Measurements from ENCODE around the gene KCNT2.

KCNT2 gene

GRCh38 chr1:196557797-196558196 is 50.4 kb downstream of the KCNT2 start:
- DNase-seq (ENCODE audit: extremely low spot score), result no peak
- no peak for TF ChIP-seq BHLHE40 (IDR thresholded peaks at IDR 0.05; ENCODE audit: borderline replicate concordance)
- TF ChIP-seq SP1 (IDR thresholded peaks at IDR 0.05), result no peak
- TF ChIP-seq TARDBP (IDR thresholded peaks at IDR 0.05), result no peak
- TF ChIP-seq PKNOX1 (IDR thresholded peaks at IDR 0.05), result no peak
- no peak for TF ChIP-seq LEF1 (IDR thresholded peaks at IDR 0.05; ENCODE audit: borderline replicate concordance)
- no peak for TF ChIP-seq FOXK2 (IDR thresholded peaks at IDR 0.05)
- no peak for TF ChIP-seq ELF4 (IDR thresholded peaks at IDR 0.05)
- TF ChIP-seq HDGF (IDR thresholded peaks at IDR 0.05; ENCODE audit: borderline replicate concordance), result no peak
- TF ChIP-seq FOXA1 (IDR thresholded peaks at IDR 0.05), result no peak
- no peak for TF ChIP-seq ZNF384 (IDR thresholded peaks at IDR 0.05)
- no peak for TF ChIP-seq SUZ12 (IDR thresholded peaks at IDR 0.05)
- no peak for TF ChIP-seq FOXM1 (IDR thresholded peaks at IDR 0.05; ENCODE audit: borderline replicate concordance)
- TF ChIP-seq ARNT (IDR thresholded peaks at IDR 0.05), result no peak
- no peak for TF ChIP-seq CTBP1 (IDR thresholded peaks at IDR 0.05; ENCODE audit: borderline replicate concordance)
- TF ChIP-seq L3MBTL2 (conservative IDR thresholded peaks at IDR 0.05), result no peak
- no peak for TF ChIP-seq NFRKB (IDR thresholded peaks at IDR 0.05)
- ChIA-PET POLR2A (no interaction called here), CTCF (no interaction called here)

DNA sequence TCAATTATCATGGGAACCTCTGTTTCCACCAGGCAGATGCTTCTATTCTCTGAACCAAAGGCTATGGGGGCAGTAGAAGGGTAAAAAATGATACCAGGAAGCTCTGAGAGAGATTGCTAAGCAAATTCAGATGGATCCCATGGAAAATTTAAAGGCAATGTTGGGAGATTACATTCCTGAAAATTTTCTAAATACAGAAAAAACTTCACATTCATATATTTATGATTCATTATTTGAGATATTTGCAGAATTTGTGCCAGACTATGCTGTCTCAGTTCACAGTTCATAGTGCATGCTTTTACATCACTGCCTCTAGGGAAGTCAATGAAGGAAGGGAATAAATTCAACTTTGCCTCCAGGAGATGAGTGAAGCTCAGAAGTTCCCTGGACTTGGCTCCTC is 57.5 kb downstream of the KCNT2 start:
- DNase-seq (ENCODE audit: extremely low spot score), result no peak
- no peak for TF ChIP-seq NFRKB (IDR thresholded peaks at IDR 0.05)
- TF ChIP-seq FOXK2 (IDR thresholded peaks at IDR 0.05), result no peak
- TF ChIP-seq LEF1 (IDR thresholded peaks at IDR 0.05; ENCODE audit: borderline replicate concordance), result no peak
- TF ChIP-seq BHLHE40 (IDR thresholded peaks at IDR 0.05; ENCODE audit: borderline replicate concordance), result no peak
- no peak for TF ChIP-seq FOXM1 (IDR thresholded peaks at IDR 0.05; ENCODE audit: borderline replicate concordance)
- TF ChIP-seq ARNT (IDR thresholded peaks at IDR 0.05), result no peak
- TF ChIP-seq SP1 (IDR thresholded peaks at IDR 0.05), result no peak
- ChIA-PET POLR2A (no interaction called here), CTCF (no interaction called here)

DNA sequence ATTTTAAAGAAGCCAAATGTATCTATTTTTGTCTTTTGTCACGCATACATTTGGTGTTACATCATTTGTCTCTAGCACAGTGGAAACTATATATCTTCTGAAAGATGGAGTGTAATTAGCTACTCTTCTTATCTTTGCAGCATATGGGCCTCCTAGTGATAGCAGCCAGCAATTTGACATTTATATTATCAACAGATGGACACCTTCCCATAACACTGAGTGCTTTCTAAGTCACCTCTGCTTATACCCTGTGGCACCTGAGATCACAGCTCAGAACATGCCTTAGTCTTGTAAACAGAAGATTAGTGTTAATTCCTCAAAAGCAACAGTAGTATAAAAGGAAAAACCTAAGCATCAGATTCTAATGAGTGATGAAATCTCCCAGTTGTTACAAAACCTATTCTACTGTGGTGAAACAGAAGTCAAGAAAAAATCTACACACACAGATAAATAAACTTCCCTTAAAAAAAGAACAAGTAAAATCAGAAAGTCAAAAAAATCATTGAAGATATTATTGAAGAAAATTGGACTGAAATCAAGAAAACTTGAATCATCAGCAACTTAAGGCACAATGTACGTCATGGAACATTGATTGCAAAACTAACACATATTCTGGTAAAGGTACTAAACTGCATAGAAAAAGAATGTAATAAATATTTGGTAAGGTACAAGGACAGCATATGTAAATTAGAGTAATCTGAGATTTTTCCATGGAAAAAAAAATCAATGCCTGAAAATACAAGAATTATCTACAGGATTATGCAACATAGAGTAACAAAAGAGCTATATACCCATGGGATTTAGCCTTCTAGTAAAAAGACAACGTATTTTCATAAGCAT is 61.7 kb downstream of the KCNT2 start:
- TF ChIP-seq PKNOX1 (IDR thresholded peaks at IDR 0.05), result peak; percentile 58
- peak; percentile 32; the same call in 1 of the 2 replicates for TF ChIP-seq CTBP1 (IDR thresholded peaks at IDR 0.05; ENCODE audit: borderline replicate concordance)
- TF ChIP-seq FOXM1 (IDR thresholded peaks at IDR 0.05; ENCODE audit: borderline replicate concordance), result no peak
- ChIA-PET POLR2A (no interaction called here), CTCF (no interaction called here)
- DNase-seq (ENCODE audit: extremely low spot score), result no peak

GRCh38 chr1:196545222-196545621 is 63.0 kb downstream of the KCNT2 start:
- POLR2A ChIA-PET, result interaction anchor here (1.5 kb wide), 1 partner anchor 64 kb away, joined by 5 read pairs; no protein-coding TSS in a partner anchor
- CTCF ChIA-PET, result no interaction called here

DNA sequence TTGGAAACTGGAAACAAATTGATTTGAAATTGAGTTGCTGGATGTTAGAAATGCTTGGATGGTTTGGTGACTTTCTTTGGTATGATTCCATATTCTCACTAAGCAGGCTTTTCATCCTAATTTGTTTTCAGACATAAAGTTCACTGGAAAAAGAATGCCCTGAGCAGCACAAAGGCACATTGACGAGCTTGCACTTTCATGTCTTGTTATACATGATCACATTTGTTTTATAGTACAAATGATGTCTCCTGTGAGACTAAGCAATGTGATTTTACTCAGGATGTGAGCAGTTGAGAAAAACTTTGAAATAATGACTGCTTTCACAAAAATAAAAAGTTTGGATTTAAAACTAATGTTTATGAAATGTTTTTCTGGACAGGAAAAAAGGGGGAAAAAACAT is 63.6 kb downstream of the KCNT2 start:
- DNase-seq (ENCODE audit: extremely low spot score), result no peak
- POLR2A ChIA-PET, result interaction anchor here (1.5 kb wide), 1 partner anchor 64 kb away, joined by 5 read pairs; no protein-coding TSS in a partner anchor
- CTCF ChIA-PET, result no interaction called here
- TF ChIP-seq TARDBP (IDR thresholded peaks at IDR 0.05) (no peak), SP1 (IDR thresholded peaks at IDR 0.05) (no peak), CTBP1 (IDR thresholded peaks at IDR 0.05; ENCODE audit: borderline replicate concordance) (no peak), HDGF (IDR thresholded peaks at IDR 0.05; ENCODE audit: borderline replicate concordance) (no peak), ARNT (IDR thresholded peaks at IDR 0.05) (no peak), FOXK2 (IDR thresholded peaks at IDR 0.05) (no peak), LEF1 (IDR thresholded peaks at IDR 0.05; ENCODE audit: borderline replicate concordance) (no peak), L3MBTL2 (conservative IDR thresholded peaks at IDR 0.05) (no peak), ELF4 (IDR thresholded peaks at IDR 0.05) (no peak), PKNOX1 (IDR thresholded peaks at IDR 0.05) (no peak)

More at GRCh38 chr1:196545222-196545621, 63.0 kb downstream of the KCNT2 start:
- TF ChIP-seq ELF4 (IDR thresholded peaks at IDR 0.05) (no peak), TARDBP (IDR thresholded peaks at IDR 0.05) (no peak), FOXA1 (IDR thresholded peaks at IDR 0.05) (no peak), BHLHE40 (IDR thresholded peaks at IDR 0.05; ENCODE audit: borderline replicate concordance) (no peak), ARNT (IDR thresholded peaks at IDR 0.05) (no peak), NFRKB (IDR thresholded peaks at IDR 0.05) (no peak), ZNF384 (IDR thresholded peaks at IDR 0.05) (no peak), HDGF (IDR thresholded peaks at IDR 0.05; ENCODE audit: borderline replicate concordance) (no peak), FOXM1 (IDR thresholded peaks at IDR 0.05; ENCODE audit: borderline replicate concordance) (no peak), L3MBTL2 (conservative IDR thresholded peaks at IDR 0.05) (no peak), LEF1 (IDR thresholded peaks at IDR 0.05; ENCODE audit: borderline replicate concordance) (no peak), SUZ12 (IDR thresholded peaks at IDR 0.05) (no peak), PKNOX1 (IDR thresholded peaks at IDR 0.05) (no peak), FOXK2 (IDR thresholded peaks at IDR 0.05) (no peak)
- DNase-seq (ENCODE audit: extremely low spot score), result no peak

All from HEK293T (cell line).